CD4-positive, alpha-beta T cell (primary cell): ENCODE results near the gene SBNO2. TPM values are rescaled to one million over a fixed set of nuclear protein-coding genes. Genes with fewer than 3 reads are reported as not detected.

Source experiments
- ATAC-seq: fragments of 200-7000 bp; cut with Tn5 transposase; one replicate; pipeline ENCODE4 v1.10.0; 2022; ENCODE audit warnings: mild to moderate bottlenecking; ENCODE audit not compliant: poor library complexity
- CTCF ChIA-PET: fragments of 350-600 bp; sonication (Branson Sonifier 250); formaldehyde crosslinking; loops from one replicate; lab custom pipeline; 2021; ENCODE audit warnings: antibody characterized with exemption, inconsistent platforms; lab: Charles Lee
- POLR2A ChIA-PET: fragments of 350-600 bp; sonication (Branson Sonifier 250); formaldehyde crosslinking; loops from one replicate; lab custom pipeline; 2021; ENCODE audit warnings: antibody characterized with exemption, inconsistent platforms; lab: Charles Lee
- DNase-seq, 14 experiments: peaks; one replicate each; pipeline ENCODE4 v3.0.0-alpha.2; 2013 to 2020; ENCODE audit warnings: mixed read lengths in 2 of 14
- H3K27ac ChIP-seq, 2 donors: one replicate each; pipeline versions ENCODE4 v1.5.1 to v1.7.0; 2013; ENCODE audit warnings: low read length in 2 of 2, low read depth in 1 of 2, mild to moderate bottlenecking in 1 of 2
- H3K27me3 ChIP-seq, 2 experiments: 1 replicate in 1 of 2; 2 replicates in 1 of 2; pipeline versions ENCODE4 v1.6.1 to v1.7.0; 2013; ENCODE audit warnings: low read length in 2 of 2, control low read depth in 1 of 2, mild to moderate bottlenecking in 1 of 2, moderate library complexity in 1 of 2; ENCODE audit not compliant: insufficient read depth in 2 of 2, control insufficient read depth in 1 of 2
- H3K36me3 ChIP-seq: one replicate; pipeline ENCODE4 v1.6.1; 2013; ENCODE audit warnings: low read length, control low read depth; ENCODE audit not compliant: insufficient read depth
- H3K4me1 ChIP-seq: one replicate; pipeline ENCODE4 v1.6.1; 2013; ENCODE audit warnings: low read length, control low read depth; ENCODE audit not compliant: insufficient read depth
- H3K4me3 ChIP-seq: one replicate; pipeline ENCODE4 v1.5.1; 2013; ENCODE audit warnings: mild to moderate bottlenecking, low read length, moderate library complexity
- H3K9me3 ChIP-seq, 2 experiments: 1 replicate in 1 of 2; 2 replicates in 1 of 2; pipeline versions ENCODE4 v1.6.1 to v1.7.0; 2013; ENCODE audit warnings: low read length in 2 of 2, mild to moderate bottlenecking in 2 of 2, control low read depth in 1 of 2, moderate library complexity in 1 of 2; ENCODE audit not compliant: control insufficient read depth in 1 of 2, insufficient read depth in 1 of 2
- H3K27ac Mint-ChIP-seq: one replicate; pipeline ENCODE4 v1.8.0; 2020; ENCODE audit warnings: mixed read lengths
- H3K27me3 Mint-ChIP-seq: one replicate; pipeline ENCODE4 v1.8.0; 2021; ENCODE audit warnings: mixed read lengths
- H3K36me3 Mint-ChIP-seq: one replicate; pipeline ENCODE4 v1.8.0; 2021; ENCODE audit warnings: low read depth, mixed read lengths
- H3K4me1 Mint-ChIP-seq: one replicate; pipeline ENCODE4 v1.8.0; 2021; ENCODE audit warnings: low read depth, mixed read lengths
- H3K4me3 Mint-ChIP-seq: one replicate; pipeline ENCODE4 v1.8.0; 2020; ENCODE audit warnings: mild to moderate bottlenecking, mixed read lengths
- H3K9me3 Mint-ChIP-seq: one replicate; pipeline ENCODE4 v1.8.0; 2020; ENCODE audit warnings: mixed read lengths
- intact Hi-C, 2 experiments: fragments of 100-400 bp; cut with DNase I in 1 of 2; cut with micrococcal nuclease in 1 of 2; formaldehyde crosslinking; loops; one replicate each; pipeline versions ENCODE4 v1.15.1 to v1.9.0; 2023 to 2025; cut with DNase I, micrococcal nuclease
- total RNA-seq, 174 experiments: library from RNA in 2 of 174; stranded (reverse) in 2 of 174; gene quantifications; one replicate each; pipeline ENCODE4 v1.2.3 and lab custom pipeline; 2021 to 2026
- TF ChIP-seq, protein P1 (sequence below): fragments of 200-600 bp; IDR thresholded peaks from one replicate; pipeline ENCODE4 v1.8.0; 2022; ENCODE audit warnings: antibody characterized with exemption, mild to moderate bottlenecking

SBNO2 gene
- total RNA-seq, 2 experiments from 2014 or later = 126 to 137 TPM

DNA sequence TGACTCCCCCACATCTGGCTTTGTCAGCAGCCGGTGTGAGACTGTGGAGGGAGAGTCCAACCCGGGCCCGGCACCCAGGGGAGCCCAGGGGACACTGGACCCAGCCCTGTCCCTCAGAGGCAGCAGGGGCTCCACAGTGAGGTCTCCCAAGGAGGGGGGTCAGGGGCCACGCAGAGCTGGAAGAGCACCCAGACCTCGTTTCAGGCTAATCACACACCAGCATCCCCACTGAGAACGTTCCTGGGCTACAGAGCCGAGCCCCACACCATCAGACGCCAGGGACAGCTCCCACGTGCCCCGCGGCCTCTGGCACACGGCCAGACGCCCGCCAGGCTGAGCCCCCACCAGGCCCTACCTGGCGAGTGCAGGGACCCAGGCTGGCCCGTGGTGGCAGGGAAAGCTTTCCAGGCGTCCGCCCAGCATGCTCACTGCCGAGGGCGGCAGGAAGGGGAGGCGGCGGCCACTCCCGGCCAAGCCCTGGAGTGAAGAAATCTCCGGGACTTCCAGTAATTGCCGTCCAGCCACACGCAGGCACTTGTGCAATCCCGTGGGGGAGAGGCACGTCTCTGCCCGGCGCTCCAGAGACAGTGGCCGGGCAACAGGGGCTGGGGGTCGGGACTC is 19.2 kb downstream of the SBNO2 start:
- intact Hi-C loops = no loop called here
- POLR2A ChIA-PET = no interaction called here
- Histone ChIP-seq H3K27me3 (no peaks in the 10 kb centered on the region), H3K36me3 (peaks cover 48% of the 10 kb centered on the region), H3K4me3 (no peak overlapping the region), H3K9me3 (no peaks in the 10 kb centered on the region), H3K27ac (no peak overlapping the region), H3K4me1 (peaks cover 14% of the 10 kb centered on the region)
- no peak overlapping the region for H3K4me3 Mint-ChIP-seq
- no peaks in the 10 kb centered on the region for H3K4me1 Mint-ChIP-seq
- no peaks in the 10 kb centered on the region for H3K9me3 Mint-ChIP-seq
- no peaks in the 10 kb centered on the region for H3K27me3 Mint-ChIP-seq
- peaks cover 6% of the 10 kb centered on the region for H3K36me3 Mint-ChIP-seq
- TF ChIP-seq, protein P1, sequence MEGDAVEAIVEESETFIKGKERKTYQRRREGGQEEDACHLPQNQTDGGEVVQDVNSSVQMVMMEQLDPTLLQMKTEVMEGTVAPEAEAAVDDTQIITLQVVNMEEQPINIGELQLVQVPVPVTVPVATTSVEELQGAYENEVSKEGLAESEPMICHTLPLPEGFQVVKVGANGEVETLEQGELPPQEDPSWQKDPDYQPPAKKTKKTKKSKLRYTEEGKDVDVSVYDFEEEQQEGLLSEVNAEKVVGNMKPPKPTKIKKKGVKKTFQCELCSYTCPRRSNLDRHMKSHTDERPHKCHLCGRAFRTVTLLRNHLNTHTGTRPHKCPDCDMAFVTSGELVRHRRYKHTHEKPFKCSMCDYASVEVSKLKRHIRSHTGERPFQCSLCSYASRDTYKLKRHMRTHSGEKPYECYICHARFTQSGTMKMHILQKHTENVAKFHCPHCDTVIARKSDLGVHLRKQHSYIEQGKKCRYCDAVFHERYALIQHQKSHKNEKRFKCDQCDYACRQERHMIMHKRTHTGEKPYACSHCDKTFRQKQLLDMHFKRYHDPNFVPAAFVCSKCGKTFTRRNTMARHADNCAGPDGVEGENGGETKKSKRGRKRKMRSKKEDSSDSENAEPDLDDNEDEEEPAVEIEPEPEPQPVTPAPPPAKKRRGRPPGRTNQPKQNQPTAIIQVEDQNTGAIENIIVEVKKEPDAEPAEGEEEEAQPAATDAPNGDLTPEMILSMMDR = no peak
- CTCF ChIA-PET = no interaction called here
- no peak overlapping the region for H3K27ac Mint-ChIP-seq
- ATAC-seq = no peak
- DNase-seq = peak in 2 of 14 experiments; percentile 55 to 60

DNA sequence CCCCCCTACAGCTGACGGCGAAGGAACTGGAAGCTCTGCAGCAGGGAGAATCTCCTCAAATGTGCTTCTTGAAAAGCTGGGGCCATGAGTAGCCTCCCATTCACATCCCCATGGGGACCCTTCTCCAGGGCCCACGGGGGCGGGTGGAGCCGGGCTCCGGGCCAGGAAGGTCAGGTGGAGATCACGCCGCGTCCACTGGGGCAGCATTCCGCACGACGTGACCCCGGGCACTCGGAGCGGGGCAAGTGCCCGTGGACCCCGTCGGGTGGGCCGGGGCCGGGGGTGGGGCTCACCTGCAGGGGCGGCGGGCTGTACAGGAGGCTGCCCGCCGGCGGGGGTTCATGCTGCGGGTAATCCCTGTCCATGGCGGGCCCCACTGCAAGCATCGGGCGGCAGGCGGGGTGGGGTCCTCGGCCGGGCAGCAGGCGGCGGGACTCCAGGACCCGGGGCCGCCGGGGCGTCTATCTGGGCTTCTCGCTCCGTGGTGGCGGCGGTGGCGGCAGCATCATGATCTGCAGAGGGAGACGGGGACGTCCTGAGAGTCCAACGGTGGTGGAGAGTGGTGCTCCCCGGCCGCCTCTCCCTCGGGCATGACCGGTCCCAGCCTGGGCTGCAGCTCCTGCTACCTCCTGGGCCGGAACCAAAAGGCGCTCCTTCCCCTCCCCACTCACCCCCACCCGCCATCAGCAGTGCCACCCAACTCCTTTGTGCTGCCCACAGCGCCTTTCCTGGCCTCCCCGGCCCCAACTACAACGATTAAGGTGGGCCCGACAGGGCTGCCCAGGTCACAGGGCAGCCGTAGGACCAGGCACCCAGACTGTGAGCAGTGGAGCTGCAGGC is 20.0 kb downstream of the SBNO2 start:
- Histone ChIP-seq H3K4me1 (peaks cover 21% of the 10 kb centered on the region), H3K36me3 (peaks cover 55% of the 10 kb centered on the region), H3K27ac (no peak overlapping the region), H3K9me3 (no peaks in the 10 kb centered on the region), H3K4me3 (no peak overlapping the region), H3K27me3 (no peaks in the 10 kb centered on the region)
- Mint-ChIP-seq H3K27ac (no peak overlapping the region), H3K4me3 (no peak overlapping the region), H3K27me3 (no peaks in the 10 kb centered on the region), H3K9me3 (no peaks in the 10 kb centered on the region), H3K4me1 (no peaks in the 10 kb centered on the region), H3K36me3 (peaks cover 6% of the 10 kb centered on the region)
- intact Hi-C loops = no loop called here
- ChIA-PET CTCF (no interaction called here), POLR2A (no interaction called here)
- no peak for ATAC-seq
- no peak for DNase-seq
- TF ChIP-seq, protein P1 = no peak

DNA sequence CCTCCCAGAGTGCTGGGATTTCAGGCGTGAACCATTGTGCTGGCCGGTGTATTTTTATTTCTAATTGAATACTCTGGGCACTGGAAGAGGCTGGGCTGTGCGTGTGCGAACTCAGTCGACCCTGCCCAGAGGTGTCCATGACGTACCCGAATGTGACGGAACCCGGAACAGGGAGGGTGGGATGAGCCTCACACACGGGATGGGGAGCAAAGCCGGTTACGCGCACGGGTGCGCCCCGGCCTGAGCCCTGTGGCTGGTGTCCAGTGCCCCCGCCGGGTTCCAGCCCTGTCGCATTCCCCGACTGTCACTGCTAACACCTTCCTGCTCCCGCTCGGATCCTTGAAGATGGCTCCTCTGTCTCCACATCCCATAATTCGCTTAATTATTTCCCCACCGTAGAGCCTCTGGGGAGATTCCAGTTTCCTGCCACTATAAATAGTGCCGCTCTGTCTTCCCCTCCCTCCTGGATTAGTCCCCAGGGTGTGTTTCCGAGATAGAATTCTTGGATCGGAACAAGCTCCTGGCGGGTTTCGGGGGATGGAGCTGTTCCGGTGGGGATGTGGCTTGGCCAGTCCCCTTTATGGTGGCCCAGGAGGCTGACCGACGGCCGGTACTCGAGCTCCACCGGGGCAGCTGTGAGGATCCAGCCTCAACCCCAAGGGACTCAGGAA is 22.0 kb downstream of the SBNO2 start:
- Mint-ChIP-seq H3K4me1 (no peaks in the 10 kb centered on the region), H3K36me3 (peaks cover 6% of the 10 kb centered on the region), H3K27me3 (no peaks in the 10 kb centered on the region), H3K9me3 (no peaks in the 10 kb centered on the region), H3K27ac (no peak overlapping the region), H3K4me3 (no peak overlapping the region)
- Histone ChIP-seq H3K4me1 (peaks cover 20% of the 10 kb centered on the region), H3K27ac (no peak overlapping the region), H3K27me3 (no peaks in the 10 kb centered on the region), H3K4me3 (no peak overlapping the region), H3K9me3 (no peaks in the 10 kb centered on the region), H3K36me3 (peaks cover 48% of the 10 kb centered on the region)
- ChIA-PET POLR2A (no interaction called here), CTCF (no interaction called here)
- intact Hi-C loops = no loop called here
- TF ChIP-seq, protein P1 = no peak
- ATAC-seq (no peak), DNase-seq (no peak)
